AG10803 (cell line): Measurements from ENCODE around the gene FAM83G.

Source experiments
- DNase-seq: peaks from one replicate; pipeline ENCODE4 v3.0.0; 2010; ENCODE audit warnings: low read depth
- H3K4me3 ChIP-seq: 2 replicates; pipeline ENCODE4 v1.5.1; 2011; ENCODE audit warnings: mild to moderate bottlenecking, low read length, control low read depth
- TF ChIP-seq, protein P1 (sequence below): conservative IDR thresholded peaks from 2 replicates; pipeline ENCODE4 v1.5.1; 2011; ENCODE audit warnings: mild to moderate bottlenecking, low read length, control low read depth, inconsistent platforms

Gene FAM83G

DNA sequence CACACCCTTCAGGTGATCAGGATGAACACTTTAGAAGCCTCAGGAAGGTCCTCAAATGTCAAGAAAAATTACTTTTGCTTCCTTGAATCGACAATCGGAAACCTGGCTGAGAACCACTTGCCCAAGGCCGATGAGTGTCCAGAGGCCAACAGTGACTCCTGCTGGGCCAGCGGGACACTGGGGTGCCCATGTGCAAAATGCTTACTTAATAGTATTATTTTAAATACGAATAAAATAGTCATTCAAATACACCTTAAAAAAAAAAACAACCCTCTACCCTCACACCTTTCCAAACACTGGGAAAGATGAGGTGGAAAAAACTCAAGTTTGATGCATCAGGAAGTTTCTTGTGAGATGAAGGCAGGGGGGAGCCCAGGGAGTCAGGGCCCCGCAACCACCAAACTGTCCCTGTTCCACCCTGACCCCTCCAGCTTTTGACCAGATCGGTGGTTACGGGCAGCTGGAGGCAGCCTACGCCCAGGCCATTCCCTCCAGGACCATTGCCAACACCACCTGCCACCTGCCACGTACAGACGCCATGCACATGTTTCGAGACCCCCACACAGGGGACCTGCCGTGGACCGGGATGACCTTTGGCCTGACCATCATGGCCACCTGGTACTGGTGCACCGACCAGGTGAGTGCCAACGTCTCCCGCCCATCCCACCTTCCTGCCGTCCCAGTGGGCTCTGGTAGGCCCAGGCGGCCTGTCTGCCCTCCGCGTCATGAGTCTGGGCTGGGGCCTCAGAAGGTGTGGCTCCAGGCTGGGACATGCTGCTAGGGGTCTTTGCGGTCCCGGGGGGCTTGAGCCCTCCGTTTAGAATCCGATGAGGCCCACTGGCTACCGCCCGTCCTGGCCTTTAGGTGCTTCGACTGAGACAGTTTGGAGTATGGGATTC lies 33.7 kb downstream of the FAM83G start:
- DNase-seq, result no peak
- no peak overlapping the region for H3K4me3 ChIP-seq
- TF ChIP-seq, protein P1, sequence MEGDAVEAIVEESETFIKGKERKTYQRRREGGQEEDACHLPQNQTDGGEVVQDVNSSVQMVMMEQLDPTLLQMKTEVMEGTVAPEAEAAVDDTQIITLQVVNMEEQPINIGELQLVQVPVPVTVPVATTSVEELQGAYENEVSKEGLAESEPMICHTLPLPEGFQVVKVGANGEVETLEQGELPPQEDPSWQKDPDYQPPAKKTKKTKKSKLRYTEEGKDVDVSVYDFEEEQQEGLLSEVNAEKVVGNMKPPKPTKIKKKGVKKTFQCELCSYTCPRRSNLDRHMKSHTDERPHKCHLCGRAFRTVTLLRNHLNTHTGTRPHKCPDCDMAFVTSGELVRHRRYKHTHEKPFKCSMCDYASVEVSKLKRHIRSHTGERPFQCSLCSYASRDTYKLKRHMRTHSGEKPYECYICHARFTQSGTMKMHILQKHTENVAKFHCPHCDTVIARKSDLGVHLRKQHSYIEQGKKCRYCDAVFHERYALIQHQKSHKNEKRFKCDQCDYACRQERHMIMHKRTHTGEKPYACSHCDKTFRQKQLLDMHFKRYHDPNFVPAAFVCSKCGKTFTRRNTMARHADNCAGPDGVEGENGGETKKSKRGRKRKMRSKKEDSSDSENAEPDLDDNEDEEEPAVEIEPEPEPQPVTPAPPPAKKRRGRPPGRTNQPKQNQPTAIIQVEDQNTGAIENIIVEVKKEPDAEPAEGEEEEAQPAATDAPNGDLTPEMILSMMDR, result no peak

DNA sequence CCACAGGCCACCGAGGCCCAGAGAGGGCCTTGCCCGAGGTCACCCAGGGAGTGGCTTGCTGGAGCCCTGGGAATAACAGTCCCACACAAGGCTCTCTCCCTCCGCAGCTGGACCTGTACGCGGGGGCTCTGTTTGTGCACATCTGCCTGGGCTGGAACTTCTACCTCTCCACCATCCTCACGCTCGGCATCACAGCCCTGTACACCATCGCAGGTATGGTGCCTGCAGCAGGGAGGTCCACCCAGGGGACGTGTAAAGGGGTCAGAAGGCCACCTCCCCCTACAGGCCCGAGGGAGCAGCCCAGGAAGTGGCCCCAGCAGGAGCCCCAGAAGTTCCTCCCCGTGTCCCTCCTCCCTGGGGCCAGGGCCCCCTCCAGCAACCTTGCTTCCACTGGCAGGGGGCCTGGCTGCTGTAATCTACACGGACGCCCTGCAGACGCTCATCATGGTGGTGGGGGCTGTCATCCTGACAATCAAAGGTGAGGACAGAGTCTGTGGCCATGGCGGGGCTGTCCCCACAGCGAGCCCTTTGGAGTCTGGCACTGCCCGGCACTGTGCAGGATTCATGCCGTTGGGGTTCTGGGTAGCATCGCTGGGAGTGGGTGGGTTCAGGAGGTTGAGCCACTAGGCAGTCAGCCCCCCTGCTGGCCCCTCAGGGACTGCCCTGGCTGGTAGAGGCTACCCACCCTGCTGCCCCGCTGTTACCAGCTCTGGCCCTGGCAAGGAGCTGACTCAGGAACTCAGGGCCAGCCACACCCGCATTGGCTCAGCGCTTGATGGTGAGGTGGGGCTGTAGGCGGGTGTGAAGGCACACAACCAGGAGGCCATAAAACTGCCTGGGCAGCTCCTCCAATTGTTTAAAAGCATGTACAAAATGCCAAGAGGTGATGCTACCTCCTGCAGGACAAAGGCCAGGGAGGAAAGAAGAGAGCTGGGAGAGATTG lies 35.3 kb downstream of the FAM83G start:
- DNase-seq, result no peak
- no peak overlapping the region for H3K4me3 ChIP-seq
- TF ChIP-seq, protein P1, result no peak

- no peak for DNase-seq
- H3K4me3 ChIP-seq, result no peak overlapping the region
- TF ChIP-seq, protein P1, result no peak
These were observed 36.2 kb downstream of the FAM83G start for GRCh38 chr17:18968345-18968744.

- DNase-seq, result no peak
- no peak overlapping the region for H3K4me3 ChIP-seq
- TF ChIP-seq, protein P1, result no peak
These were observed 36.6 kb downstream of the FAM83G start for GRCh38 chr17:18967916-18968315.

DNA sequence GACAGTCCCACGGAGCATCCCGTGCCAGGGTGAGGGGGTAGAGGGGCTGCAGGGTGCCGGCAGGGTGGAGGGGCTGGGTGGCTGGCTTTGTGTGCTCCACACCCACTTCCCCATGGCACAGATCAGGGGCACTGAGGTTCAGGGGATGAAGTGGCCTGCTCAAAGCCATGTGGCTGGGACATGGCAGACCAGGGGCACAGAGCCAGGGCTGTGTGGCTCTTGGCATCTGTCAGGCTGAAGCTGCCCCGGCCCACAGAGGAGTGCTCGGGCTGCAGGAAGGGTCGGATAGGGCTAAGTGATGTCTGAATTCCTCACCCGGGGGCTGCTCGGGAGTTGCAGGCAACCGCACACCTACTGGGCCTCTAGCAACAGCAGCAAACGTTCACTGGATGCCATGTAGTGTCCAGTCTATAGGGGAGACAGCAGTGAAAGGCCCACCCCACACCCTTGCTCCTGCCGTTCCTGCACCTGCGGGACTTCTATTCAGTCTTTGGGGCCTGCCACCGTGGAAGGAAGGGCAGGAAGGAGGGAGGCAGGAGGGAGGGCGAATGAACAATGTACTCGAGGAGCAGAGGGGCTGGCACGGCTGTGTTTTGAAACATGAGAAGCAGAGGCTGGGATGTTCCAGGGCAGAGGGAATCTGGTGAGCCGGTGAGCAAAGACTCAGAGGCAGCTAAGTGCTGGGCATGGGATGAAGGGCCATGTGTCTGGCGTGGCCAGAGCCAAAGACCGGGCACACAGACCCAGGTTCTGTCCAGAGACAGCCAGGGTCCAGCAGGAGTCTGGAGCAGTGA lies 37.5 kb downstream of the FAM83G start:
- TF ChIP-seq, protein P1, result no peak
- peak; percentile 17 for DNase-seq
- no peak overlapping the region for H3K4me3 ChIP-seq

DNA sequence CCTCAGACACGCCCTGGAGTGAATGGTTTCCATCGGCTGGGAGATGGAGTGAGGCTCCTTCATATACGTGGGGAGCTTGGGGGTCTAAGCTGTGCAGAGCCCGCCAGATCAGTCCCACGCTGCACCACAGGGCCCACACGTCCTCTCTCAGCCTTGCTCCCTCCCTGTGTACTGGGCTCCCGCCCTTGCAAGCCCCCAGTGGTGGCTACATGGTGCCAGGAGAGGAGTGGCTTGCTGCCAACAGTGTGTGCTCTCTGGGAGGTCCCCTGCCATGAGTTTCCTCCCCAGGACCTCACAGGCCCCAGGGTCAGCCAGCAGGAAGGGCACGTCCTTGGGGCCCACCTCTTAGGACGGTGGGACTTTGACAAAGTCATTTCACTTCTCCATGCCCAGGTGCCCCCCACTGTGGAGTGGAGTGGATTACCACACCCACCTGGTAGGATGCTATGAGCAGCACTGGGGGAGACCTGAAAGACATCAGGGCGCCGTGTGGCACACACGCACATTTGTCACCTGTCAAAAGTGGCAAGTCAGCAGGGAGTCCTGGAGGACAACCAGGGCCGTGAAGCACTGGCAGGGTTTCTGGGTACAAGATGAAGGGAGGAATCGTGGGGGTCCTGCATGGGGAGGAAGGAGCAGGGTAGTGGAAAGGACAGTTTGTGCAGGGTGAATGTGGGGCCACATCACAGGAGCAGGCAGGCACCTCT lies 38.9 kb downstream of the FAM83G start:
- DNase-seq, result no peak
- TF ChIP-seq, protein P1, result no peak
- H3K4me3 ChIP-seq, result no peak overlapping the region
